Hematopoietic multipotent progenitor cell treated with erythropoietin and hydrocortisone succinate and interleukin-3 and kit ligand, for 4 days (in vitro differentiated cells): Measurements from ENCODE around the gene CCDC9B.

Experiments used
- DNase-seq: peaks from one replicate; pipeline ENCODE4 v3.0.0-alpha.2; 2015

Gene CCDC9B

GRCh38 chr15:40286794-40287193 is 53.9 kb downstream of the CCDC9B start:
- no peak for DNase-seq

DNA sequence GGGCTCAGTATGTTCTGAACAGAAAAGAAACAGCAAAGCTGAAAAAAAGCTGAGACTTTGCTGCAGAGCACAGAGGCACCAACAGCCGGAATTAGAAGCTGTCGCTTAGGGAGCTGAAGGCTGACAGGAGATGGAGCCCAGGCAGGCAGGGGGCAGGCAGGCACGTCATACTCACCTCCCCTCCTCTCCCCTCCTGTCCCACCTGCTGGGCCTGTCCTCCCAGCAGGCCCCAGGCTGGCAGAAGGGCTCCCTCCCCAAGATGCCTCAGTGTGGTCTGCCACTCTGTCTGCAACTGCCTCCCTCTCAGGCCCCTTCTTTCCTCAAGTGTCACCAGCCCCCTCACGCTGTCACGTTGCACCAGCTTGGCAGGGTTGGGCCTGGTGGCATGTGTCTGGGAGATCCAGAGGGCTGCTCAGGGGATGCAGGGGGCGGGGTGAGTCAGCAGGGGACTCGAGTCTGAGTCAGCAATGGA is 54.6 kb downstream of the CCDC9B start:
- no peak for DNase-seq

DNA sequence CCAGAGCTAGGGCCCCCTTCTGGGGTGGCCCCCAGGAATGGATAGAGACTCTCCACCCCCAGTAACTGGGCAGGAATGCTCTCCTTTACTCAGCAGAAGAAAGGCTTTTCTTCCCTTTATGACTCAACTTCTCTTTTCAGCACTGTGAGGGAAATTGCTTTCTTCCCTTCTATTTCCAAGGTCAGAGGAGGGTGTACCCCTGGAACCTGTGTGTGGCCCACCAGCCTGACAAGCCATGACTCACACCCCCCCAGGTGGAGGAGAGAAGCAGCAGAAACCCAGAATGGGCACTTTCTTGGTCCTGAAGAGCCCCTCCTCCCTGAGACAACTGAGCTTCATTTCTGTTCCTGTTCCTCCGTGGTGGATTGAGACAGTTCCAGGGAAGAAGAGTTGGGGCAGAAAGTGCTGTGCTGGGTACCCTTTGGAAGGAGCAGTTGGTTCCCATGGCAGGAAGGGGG is 55.2 kb downstream of the CCDC9B start:
- DNase-seq = no peak

DNA sequence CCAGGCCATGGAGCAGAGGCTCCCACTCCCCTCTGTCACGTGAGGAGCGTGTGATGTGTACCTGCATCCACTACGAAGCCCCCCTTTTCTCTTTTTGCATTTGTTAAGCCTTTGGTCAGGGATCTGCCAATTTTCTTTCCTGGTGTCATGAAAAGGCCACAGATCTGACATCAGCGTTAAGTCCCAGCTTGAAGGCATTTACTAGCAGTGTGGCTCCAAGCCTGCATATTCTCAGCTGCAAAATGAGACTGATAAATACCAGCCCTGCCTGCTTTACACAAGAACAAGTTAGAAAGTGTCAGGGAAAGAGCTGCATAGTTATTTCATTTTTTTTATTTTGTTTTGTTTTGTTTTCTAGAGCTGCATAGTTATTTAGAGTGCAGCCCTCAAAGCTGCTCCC is 55.6 kb downstream of the CCDC9B start:
- no peak for DNase-seq

- DNase-seq = peak; percentile 37
These were observed 57.0 kb downstream of the CCDC9B start for GRCh38 chr15:40283615-40284300.

GRCh38 chr15:40282869-40283614 is 57.7 kb downstream of the CCDC9B start, which contains the start of gene ANKRD63:
ANKRD63 (minus strand) TSS chr15:40283064; CDS start chr15:40282586, 478 bp downstream.
- DNase-seq = peak; percentile 67

DNA sequence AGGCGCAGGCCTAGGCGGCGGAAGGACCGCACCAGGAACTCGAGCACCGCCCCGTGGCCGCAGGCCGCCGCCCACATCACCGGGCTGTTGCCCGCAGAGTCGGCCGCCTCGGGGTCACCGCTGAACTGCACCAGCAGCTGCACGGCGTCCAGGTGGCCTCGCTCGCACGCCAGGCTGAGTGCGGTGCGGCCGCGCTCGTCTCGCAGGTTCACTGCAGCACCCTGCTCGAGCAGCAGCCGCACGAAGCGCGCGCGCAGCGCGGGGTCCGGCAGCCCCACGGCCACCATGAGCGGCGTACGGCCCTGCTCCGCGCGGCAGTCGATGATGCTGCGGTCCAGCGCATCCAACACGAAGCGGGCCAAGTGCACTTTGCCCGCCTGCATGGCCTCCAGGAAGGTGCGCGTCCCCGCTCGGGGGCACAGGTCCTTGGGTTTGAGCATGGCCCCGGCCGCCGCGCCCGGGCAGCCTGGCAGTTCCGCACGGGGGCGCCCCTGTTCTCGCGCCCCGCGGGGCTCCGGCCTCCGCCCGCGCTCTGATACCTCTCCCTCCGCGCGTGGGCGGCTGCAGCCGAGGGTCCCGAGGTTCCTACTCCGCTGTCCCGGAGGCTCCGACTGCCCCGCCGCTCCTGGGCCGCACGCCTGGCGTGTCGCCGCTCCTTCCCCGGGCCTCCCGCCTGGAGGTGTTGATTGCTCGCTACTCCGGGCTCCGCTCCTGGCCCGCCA is 58.4 kb downstream of the CCDC9B start:
- DNase-seq = peak; percentile 74

DNA sequence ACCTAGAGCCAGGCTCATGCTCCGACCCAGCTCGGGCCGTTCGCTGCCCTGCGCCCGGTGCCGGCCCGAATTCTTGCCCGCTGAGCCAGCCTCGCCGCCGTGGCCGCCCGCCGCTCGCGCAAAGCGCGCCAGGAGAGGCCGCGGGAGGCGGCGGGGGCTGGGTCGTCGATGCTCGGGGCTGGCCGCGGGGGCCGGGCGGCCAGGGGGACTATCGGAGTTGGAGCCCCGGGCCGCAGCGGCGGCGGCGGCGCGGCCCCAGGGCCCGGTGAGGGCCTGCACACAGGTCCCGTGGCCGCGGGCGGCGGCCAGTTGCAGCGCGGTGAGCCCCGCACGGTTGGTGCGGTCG is 59.0 kb downstream of the CCDC9B start:
- DNase-seq = no peak
